Stomach (tissue), 4 donors: ENCODE measurements around the gene TANGO2.

Experiments used
- EP300 ChIP-seq: sonication (generic); formaldehyde crosslinking; IDR thresholded peaks from one replicate; pipeline ENCODE4 v1.6.1; 2017; ENCODE audit warnings: antibody characterized with exemption
- POLR2A ChIP-seq, 4 donors: fragments of 450-650 bp; IDR thresholded peaks; one replicate each; pipeline ENCODE4 v1.6.1; 2016; ENCODE audit warnings: antibody characterized with exemption in 4 of 4, control low read depth in 2 of 4, mild to moderate bottlenecking in 1 of 4, moderate library complexity in 1 of 4
- TF ChIP-seq, protein P1 (sequence below), 7 experiments: fragments of 450-650 bp in 4 of 7; fragments of 200-600 bp in 3 of 7; sonication (generic) in 3 of 7; IDR thresholded peaks; one replicate each; pipeline ENCODE4 v1.5.1; 2016 to 2019; ENCODE audit warnings: antibody characterized with exemption in 7 of 7, control low read depth in 2 of 7, mild to moderate bottlenecking in 1 of 7

GRCh38 chr22:19998232-19998951 lies 22.5 kb upstream of the TANGO2 start:
- TF ChIP-seq, protein P1, sequence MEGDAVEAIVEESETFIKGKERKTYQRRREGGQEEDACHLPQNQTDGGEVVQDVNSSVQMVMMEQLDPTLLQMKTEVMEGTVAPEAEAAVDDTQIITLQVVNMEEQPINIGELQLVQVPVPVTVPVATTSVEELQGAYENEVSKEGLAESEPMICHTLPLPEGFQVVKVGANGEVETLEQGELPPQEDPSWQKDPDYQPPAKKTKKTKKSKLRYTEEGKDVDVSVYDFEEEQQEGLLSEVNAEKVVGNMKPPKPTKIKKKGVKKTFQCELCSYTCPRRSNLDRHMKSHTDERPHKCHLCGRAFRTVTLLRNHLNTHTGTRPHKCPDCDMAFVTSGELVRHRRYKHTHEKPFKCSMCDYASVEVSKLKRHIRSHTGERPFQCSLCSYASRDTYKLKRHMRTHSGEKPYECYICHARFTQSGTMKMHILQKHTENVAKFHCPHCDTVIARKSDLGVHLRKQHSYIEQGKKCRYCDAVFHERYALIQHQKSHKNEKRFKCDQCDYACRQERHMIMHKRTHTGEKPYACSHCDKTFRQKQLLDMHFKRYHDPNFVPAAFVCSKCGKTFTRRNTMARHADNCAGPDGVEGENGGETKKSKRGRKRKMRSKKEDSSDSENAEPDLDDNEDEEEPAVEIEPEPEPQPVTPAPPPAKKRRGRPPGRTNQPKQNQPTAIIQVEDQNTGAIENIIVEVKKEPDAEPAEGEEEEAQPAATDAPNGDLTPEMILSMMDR (IDR thresholded peaks at IDR 0.05) = no peak
- TF ChIP-seq EP300 (no peak), POLR2A (IDR thresholded peaks at IDR 0.05) (no peak)
